ENCODE measurements around the gene TRDN. TPM values are rescaled to one million over a fixed set of nuclear protein-coding genes. Genes with fewer than 3 reads are reported as not detected.

The TRDN gene
- total and polyA plus RNA-seq, 8 donors = 0.08 to 0.21 TPM; not detected in 6

DNA sequence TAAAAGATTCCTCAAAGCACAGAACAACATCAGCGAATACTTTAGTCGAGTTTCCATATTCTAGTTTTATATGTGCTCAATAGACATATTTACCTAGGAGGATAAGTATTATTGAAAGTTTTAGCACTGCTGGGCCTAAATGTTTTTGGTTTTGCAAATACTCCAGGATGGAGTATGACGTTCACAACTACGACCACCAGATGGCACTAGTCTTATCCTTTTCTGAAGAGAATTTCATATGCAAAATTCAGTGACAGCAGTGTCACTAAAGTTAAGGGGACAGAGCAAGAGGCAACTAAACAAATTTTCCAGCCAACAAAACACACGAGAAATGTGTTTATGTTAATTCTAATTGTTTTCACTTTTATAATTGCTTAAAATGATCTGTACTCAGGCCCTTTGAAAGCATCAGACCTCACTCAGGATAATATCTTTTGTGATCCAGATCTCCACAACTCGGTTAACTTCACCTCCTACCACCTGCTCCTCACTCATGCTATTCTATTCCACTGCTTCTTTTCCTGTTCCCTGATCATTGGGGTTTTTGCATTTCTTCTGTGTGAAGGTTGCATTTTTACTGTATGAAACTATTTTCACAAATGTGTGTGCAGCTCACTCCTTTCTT lies 220.8 kb downstream of the TRDN start:
- Histone ChIP-seq H3K4me1 (no peaks in the 10 kb centered on the region), H3K36me3 (no peaks in the 10 kb centered on the region), H3K4me3 (no peak overlapping the region), H3K27ac (no peak overlapping the region), H3K9me3 (no peaks in the 10 kb centered on the region), H3K27me3 (no peaks in the 10 kb centered on the region)
- TF ChIP-seq, protein P1, sequence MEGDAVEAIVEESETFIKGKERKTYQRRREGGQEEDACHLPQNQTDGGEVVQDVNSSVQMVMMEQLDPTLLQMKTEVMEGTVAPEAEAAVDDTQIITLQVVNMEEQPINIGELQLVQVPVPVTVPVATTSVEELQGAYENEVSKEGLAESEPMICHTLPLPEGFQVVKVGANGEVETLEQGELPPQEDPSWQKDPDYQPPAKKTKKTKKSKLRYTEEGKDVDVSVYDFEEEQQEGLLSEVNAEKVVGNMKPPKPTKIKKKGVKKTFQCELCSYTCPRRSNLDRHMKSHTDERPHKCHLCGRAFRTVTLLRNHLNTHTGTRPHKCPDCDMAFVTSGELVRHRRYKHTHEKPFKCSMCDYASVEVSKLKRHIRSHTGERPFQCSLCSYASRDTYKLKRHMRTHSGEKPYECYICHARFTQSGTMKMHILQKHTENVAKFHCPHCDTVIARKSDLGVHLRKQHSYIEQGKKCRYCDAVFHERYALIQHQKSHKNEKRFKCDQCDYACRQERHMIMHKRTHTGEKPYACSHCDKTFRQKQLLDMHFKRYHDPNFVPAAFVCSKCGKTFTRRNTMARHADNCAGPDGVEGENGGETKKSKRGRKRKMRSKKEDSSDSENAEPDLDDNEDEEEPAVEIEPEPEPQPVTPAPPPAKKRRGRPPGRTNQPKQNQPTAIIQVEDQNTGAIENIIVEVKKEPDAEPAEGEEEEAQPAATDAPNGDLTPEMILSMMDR (IDR thresholded peaks at IDR 0.05) = peak; percentile 45 to 67 (median 58)
- WGBS, 2 donors = 8 to 9% methylated on average over 6 of the region's 6 CpGs
- FAIRE-seq (no peak), ATAC-seq (peak in 3 of 4 donors; percentile 60 to 77 (median 68)), DNase-seq (peak in 4 of 6 donors; percentile 16 to 50 (median 18))
- intact Hi-C loops (cut with DNase I) = loop anchor here in 1 of 3 donors (5.0 kb wide), 1 partner anchor 301 kb away; no protein-coding TSS in a partner anchor

DNA sequence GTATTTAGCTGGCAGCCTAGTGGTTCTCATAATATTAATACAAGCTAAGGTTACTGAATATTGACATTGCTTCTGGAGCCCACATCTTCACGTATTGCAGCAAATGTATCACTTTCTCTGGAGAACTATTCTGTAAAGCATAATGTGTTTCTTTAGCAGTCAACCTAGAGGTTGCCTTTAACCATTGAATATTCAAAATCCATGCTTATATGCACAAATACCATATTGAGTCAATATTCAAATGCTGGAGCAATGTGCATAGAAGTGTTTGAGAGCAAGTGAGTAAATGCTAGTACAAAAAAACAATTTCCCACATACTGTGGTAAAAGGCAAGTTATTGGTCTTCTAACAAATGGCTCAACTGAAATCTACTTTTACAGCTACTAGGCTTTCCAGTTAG lies 231.8 kb downstream of the TRDN start:
- intact Hi-C loops (cut with DNase I) = no loop called here
- Histone ChIP-seq H3K36me3 (no peaks in the 10 kb centered on the region), H3K9me3 (no peaks in the 10 kb centered on the region), H3K27me3 (peaks cover 0 to 3% (median 0%) of the 10 kb centered on the region in 4 donors), H3K4me3 (no peak overlapping the region), H3K4me1 (no peaks in the 10 kb centered on the region), H3K27ac (no peak overlapping the region)
- 70 to 91% methylated on average over 1 of the region's 1 CpG for WGBS, 2 donors
- no peak for FAIRE-seq
- ATAC-seq = no peak
- TF ChIP-seq, protein P1 (IDR thresholded peaks at IDR 0.05) = no peak
- DNase-seq = no peak

DNA sequence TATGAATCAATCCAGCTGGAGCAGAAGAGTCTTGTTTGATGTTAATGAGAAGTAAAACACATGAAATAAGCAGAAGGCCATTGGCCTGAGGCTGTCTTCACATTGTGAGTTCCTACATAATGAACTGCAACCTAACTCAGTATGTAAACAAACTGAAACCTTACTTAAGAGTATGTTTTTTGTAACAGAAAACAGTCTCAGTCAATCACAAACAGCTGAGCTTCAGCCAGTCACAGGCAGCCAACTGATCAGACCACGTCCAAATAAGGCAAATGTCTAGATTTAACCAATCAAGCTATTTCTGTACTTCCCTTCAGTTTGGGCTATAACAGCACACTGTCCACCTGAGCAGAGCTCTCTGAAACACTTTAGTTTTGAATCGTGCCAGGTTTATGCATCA lies 234.7 kb downstream of the TRDN start:
- no peaks in the 10 kb centered on the region for H3K36me3 ChIP-seq
- 43 to 45% methylated on average over 2 of the region's 2 CpGs for WGBS, 2 donors
- TF ChIP-seq, protein P1 (IDR thresholded peaks at IDR 0.05) = no peak
- intact Hi-C loops (cut with DNase I) = no loop called here
- peaks cover 0 to 3% (median 0%) of the 10 kb centered on the region in 4 donors for H3K27me3 ChIP-seq
- no peaks in the 10 kb centered on the region for H3K4me1 ChIP-seq
- H3K27ac ChIP-seq = no peak overlapping the region
- FAIRE-seq (no peak), ATAC-seq (no peak), DNase-seq (no peak)
- H3K4me3 ChIP-seq = no peak overlapping the region
- no peaks in the 10 kb centered on the region for H3K9me3 ChIP-seq

DNA sequence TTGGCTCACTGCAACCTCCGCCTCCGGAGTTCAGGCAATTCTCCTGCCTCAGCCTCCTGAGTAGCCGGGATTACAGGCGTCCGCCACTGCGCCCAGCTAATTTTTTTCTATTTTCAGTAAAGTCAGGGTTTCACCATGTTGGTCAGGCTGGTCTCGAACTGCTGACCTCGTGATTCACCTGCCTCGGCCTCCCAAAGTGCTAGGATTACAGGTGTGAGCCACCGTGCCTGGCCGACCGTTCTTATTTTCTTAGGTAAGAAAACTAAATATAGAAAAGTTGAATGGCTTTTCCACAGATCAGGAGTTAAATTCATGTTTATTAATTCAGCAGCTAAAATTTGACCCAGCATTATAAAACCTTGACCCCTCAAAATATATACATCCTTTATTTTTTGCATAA lies 238.7 kb downstream of the TRDN start:
- H3K27ac ChIP-seq = no peak overlapping the region
- TF ChIP-seq, protein P1 (IDR thresholded peaks at IDR 0.05) = no peak
- intact Hi-C loops (cut with DNase I) = no loop called here
- no peaks in the 10 kb centered on the region for H3K36me3 ChIP-seq
- H3K27me3 ChIP-seq = no peaks in the 10 kb centered on the region
- no peak for FAIRE-seq
- H3K4me1 ChIP-seq = no peaks in the 10 kb centered on the region
- DNase-seq = no peak
- H3K4me3 ChIP-seq = no peak overlapping the region
- WGBS, 2 donors = 83 to 84% methylated on average over 12 of the region's 12 CpGs
- H3K9me3 ChIP-seq = no peaks in the 10 kb centered on the region
- ATAC-seq = no peak

DNA sequence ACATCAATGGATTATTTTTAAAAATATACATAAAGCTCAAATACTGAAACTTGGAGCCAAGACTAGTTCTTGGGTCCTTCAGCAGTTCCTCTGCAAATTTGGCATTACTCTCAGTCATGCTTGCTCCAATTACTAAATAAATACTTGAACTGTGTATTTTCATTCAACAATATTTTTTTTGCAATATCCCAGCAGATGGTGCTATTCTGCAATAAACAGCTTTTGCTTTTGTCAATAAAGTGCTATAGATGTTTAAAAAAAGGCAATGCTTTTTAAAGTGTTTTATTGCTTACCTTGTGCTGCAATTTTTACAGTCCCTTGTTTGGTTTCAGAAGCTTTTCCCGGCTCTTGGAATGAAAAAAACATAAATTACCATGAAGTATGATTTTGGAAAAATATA lies 243.4 kb downstream of the TRDN start:
- FAIRE-seq (peak; percentile 20), ATAC-seq (no peak), DNase-seq (no peak)
- intact Hi-C loops (cut with DNase I) = no loop called here
- TF ChIP-seq, protein P1 (IDR thresholded peaks at IDR 0.05) = no peak
- no peaks in the 10 kb centered on the region for H3K27me3 ChIP-seq
- no peak overlapping the region for H3K4me3 ChIP-seq
- 15 to 17% methylated on average over 1 of the region's 1 CpG for WGBS, 2 donors
- no peaks in the 10 kb centered on the region for H3K9me3 ChIP-seq
- no peaks in the 10 kb centered on the region for H3K36me3 ChIP-seq
- H3K27ac ChIP-seq = no peak overlapping the region
- H3K4me1 ChIP-seq = no peaks in the 10 kb centered on the region
